GM13976 (cell line): ENCODE data around the gene SLC6A12.

Experiments used
- DNase-seq: peaks from one replicate; pipeline ENCODE4 v3.0.0; 2012; ENCODE audit warnings: low spot score
- CTCF ChIP-seq: IDR thresholded peaks from 2 replicates; pipeline ENCODE4 v1.5.1; 2012; ENCODE audit warnings: borderline replicate concordance, mild to moderate bottlenecking; ENCODE audit not compliant: insufficient read depth; ENCODE audit errors: extremely low read depth, missing control alignments, control extremely low read depth
- in situ Hi-C: fragments of 300-500 bp; cut with MboI; formaldehyde crosslinking; loops from one replicate; pipeline ENCODE4 v1.12.0; 2022; ENCODE audit warnings: low sequenced_read_pairs, mixed read lengths, inconsistent platforms; ENCODE audit not compliant: unreplicated experiment

The SLC6A12 gene

GRCh38 chr12:243381-243780 is 29.4 kb upstream of the SLC6A12 start:
- TF ChIP-seq CTCF = no peak
- in situ Hi-C loops = no loop called here
- DNase-seq = no peak

GRCh38 chr12:242496-242895 is 28.5 kb upstream of the SLC6A12 start:
- in situ Hi-C loops = no loop called here
- TF ChIP-seq CTCF = no peak
- no peak for DNase-seq

- no peak for TF ChIP-seq CTCF
- no peak for DNase-seq
- in situ Hi-C loops = no loop called here
Observed at GRCh38 chr12:241266-241665, 27.3 kb upstream of the SLC6A12 start.

GRCh38 chr12:240566-240965 is 26.6 kb upstream of the SLC6A12 start:
- no peak for TF ChIP-seq CTCF
- DNase-seq = no peak
- in situ Hi-C loops = no loop called here

GRCh38 chr12:238736-239398 is 24.9 kb upstream of the SLC6A12 start:
- no peak for TF ChIP-seq CTCF
- DNase-seq = no peak
- in situ Hi-C loops = no loop called here

- TF ChIP-seq CTCF = no peak
- no peak for DNase-seq
- in situ Hi-C loops = no loop called here
Observed at GRCh38 chr12:238116-238515, 24.2 kb upstream of the SLC6A12 start.
